ENCODE data around the gene PTPN13. TPM values are rescaled to one million over a fixed set of nuclear protein-coding genes. Genes with fewer than 3 reads are reported as not detected.
A peak's percentile ranks its signal among the peaks of the same experiment; 100 is the strongest.

PTPN13 gene
- total RNA-seq, 4 donors from 2014 or later, result 7.9 to 13.7 (median 9.4) TPM

DNA sequence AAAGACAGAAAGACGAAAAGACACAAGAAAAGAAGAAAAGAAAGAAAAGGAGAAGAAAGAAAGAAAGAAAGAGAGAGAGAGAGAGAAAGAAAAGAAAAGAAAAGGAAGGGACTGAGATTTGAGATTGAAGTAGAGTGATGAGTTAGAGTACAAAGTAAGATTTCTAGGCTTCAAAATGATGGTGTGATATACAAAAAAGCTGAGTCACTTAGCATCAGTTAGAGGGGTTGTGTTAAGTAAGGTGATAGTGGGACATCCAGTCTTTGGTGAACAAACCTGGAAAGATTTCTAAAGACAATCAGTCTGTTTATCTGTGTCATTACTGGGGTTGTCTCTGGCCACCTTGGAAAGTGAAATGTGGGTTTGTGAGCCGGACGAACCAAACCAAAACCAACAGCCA is 241.6 kb downstream of the PTPN13 start:
- no peak for DNase-seq (ENCODE audit: extremely low spot score)
- TF ChIP-seq POLR2A (IDR thresholded peaks at IDR 0.05; ENCODE audit: low read depth), result no peak
- TF ChIP-seq EP300 (IDR thresholded peaks at IDR 0.05), result no peak
- TF ChIP-seq, protein P1, sequence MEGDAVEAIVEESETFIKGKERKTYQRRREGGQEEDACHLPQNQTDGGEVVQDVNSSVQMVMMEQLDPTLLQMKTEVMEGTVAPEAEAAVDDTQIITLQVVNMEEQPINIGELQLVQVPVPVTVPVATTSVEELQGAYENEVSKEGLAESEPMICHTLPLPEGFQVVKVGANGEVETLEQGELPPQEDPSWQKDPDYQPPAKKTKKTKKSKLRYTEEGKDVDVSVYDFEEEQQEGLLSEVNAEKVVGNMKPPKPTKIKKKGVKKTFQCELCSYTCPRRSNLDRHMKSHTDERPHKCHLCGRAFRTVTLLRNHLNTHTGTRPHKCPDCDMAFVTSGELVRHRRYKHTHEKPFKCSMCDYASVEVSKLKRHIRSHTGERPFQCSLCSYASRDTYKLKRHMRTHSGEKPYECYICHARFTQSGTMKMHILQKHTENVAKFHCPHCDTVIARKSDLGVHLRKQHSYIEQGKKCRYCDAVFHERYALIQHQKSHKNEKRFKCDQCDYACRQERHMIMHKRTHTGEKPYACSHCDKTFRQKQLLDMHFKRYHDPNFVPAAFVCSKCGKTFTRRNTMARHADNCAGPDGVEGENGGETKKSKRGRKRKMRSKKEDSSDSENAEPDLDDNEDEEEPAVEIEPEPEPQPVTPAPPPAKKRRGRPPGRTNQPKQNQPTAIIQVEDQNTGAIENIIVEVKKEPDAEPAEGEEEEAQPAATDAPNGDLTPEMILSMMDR (IDR thresholded peaks at IDR 0.05), result no peak
- TF ChIP-seq POLR2AphosphoS5 (IDR thresholded peaks at IDR 0.05), result no peak
- Histone ChIP-seq H3K27me3 (no peaks in the 10 kb centered on the region), H3K36me3 (peaks cover 0 to 13% (median 0%) of the 10 kb centered on the region in 4 donors), H3K9me3 (no peaks in the 10 kb centered on the region), H3K27ac (replicated peaks in 1 of 4) (no peak overlapping the region), H3K4me1 (peaks cover 0 to 23% (median 14%) of the 10 kb centered on the region in 4 donors), H3K4me3 (no peak overlapping the region)
- WGBS, result 81% methylated on average over 3 of the region's 3 CpGs
- intact Hi-C loops (cut with DNase I), result no loop called here

DNA sequence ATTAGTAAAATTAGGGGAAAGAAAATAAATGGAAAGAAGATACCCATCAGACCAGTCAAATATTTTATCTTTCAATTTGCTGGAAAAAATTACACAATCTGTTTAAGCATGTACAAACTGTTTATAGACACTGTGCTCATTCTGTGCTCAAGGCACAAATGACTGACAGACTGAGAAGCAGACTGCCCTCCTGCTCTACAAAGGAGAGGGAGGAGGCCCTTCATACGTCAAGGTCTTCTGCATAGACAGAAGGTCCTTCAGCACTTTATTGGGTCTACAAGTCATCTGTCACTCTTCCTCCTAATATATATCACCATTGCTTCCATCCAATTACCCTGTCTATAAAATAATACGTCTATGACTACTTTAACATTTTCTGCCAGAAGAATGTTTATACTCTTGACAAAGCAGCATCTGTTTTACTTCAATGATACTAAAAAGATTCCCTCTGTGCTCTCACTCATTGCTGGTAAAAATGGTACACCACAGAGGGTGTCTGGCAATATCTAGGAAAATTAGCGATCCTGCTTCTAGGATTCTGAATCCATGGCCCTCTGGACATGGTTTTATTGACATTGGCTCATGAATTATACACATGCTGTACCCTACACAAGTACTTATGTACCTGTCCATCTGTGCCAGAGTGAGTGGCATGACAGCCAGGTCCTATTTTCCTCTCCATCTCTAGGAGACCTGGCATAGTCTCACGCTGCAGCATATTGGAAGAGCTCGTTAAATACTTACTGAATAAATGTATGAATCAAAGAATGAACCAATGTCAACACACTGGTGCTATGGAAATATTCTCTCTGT is 243.8 kb downstream of the PTPN13 start:
- no peaks in the 10 kb centered on the region for H3K9me3 ChIP-seq
- H3K4me1 ChIP-seq, result peaks cover 0 to 23% (median 14%) of the 10 kb centered on the region in 4 donors
- peak overlapping the region in 1 of 4 donors; percentile 30 for H3K27ac ChIP-seq (replicated peaks in 1 of 4)
- H3K4me3 ChIP-seq, result no peak overlapping the region
- no peak for DNase-seq (ENCODE audit: extremely low spot score)
- TF ChIP-seq, protein P1 (IDR thresholded peaks at IDR 0.05), result no peak
- TF ChIP-seq POLR2AphosphoS5 (IDR thresholded peaks at IDR 0.05) (no peak), EP300 (IDR thresholded peaks at IDR 0.05) (no peak), POLR2A (IDR thresholded peaks at IDR 0.05; ENCODE audit: low read depth) (no peak)
- no peaks in the 10 kb centered on the region for H3K36me3 ChIP-seq
- intact Hi-C loops (cut with DNase I), result no loop called here
- 55% methylated on average over 5 of the region's 5 CpGs for WGBS
- no peaks in the 10 kb centered on the region for H3K27me3 ChIP-seq

DNA sequence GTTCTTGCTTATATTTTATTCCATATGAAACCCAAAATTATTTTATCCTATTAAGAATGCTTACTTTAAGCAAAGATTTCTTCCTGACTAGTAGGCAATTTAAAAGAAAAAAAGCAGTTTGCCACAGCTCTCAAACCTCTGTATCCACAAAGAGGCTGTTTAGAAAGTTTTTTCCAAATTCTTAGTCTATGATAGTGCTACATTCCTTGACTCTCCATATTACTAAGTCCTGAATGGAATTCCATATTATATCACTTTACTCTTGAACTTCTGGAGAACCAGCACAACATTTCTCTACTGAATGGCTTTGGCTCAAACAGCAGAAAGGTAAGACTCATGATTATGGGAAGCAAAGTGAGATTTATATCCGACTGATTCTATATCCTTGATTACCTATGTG is 246.7 kb downstream of the PTPN13 start:
- no peak for TF ChIP-seq POLR2A (IDR thresholded peaks at IDR 0.05; ENCODE audit: low read depth)
- TF ChIP-seq, protein P1 (IDR thresholded peaks at IDR 0.05), result no peak
- TF ChIP-seq POLR2AphosphoS5 (IDR thresholded peaks at IDR 0.05), result no peak
- TF ChIP-seq EP300 (IDR thresholded peaks at IDR 0.05), result no peak
- WGBS, result 81% methylated on average over 1 of the region's 1 CpG

DNA sequence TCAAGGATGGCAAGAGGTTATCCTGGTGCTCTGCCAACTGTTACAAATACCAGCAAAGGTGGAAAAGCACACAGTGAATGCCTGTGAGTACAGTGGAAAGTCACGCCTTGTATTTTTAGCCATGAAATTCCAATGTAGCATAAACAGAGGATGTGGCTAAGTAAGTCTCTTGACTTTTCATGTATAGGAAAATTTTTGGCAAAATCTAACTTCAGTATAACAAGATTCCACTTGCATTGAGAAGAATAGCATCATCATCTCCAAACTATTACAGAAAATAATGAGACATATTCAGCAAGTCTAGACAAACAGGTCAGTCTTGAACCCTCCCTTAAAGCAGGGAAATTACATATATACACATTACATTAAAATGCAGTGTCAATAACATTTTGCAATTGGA is 247.2 kb downstream of the PTPN13 start:
- Histone ChIP-seq H3K27me3 (no peaks in the 10 kb centered on the region), H3K27ac (replicated peaks in 1 of 4) (no peak overlapping the region), H3K4me3 (no peak overlapping the region), H3K36me3 (no peaks in the 10 kb centered on the region), H3K4me1 (peaks cover 0 to 23% (median 14%) of the 10 kb centered on the region in 4 donors), H3K9me3 (no peaks in the 10 kb centered on the region)
- WGBS, result 89% methylated on average over 1 of the region's 1 CpG
- intact Hi-C loops (cut with DNase I), result no loop called here
- TF ChIP-seq POLR2A (IDR thresholded peaks at IDR 0.05; ENCODE audit: low read depth), result no peak
- TF ChIP-seq EP300 (IDR thresholded peaks at IDR 0.05), result no peak
- TF ChIP-seq, protein P1 (IDR thresholded peaks at IDR 0.05), result no peak
- TF ChIP-seq POLR2AphosphoS5 (IDR thresholded peaks at IDR 0.05), result no peak
- no peak for DNase-seq (ENCODE audit: extremely low spot score)

More for the DNA sequence above, 246.7 kb downstream of the PTPN13 start:
- Histone ChIP-seq H3K36me3 (no peaks in the 10 kb centered on the region), H3K4me1 (peaks cover 0 to 23% (median 14%) of the 10 kb centered on the region in 4 donors), H3K27ac (replicated peaks in 1 of 4) (no peak overlapping the region), H3K9me3 (no peaks in the 10 kb centered on the region), H3K4me3 (no peak overlapping the region), H3K27me3 (no peaks in the 10 kb centered on the region)
- DNase-seq (ENCODE audit: extremely low spot score), result no peak
- intact Hi-C loops (cut with DNase I), result no loop called here

Data from esophagus muscularis mucosa (tissue), 4 donors.